K562 (cell line): ENCODE measurements around the gene CCDC32.

ENCODE experiments used
- ARID2 ChIP-seq: fragments of 450-650 bp; IDR thresholded peaks from 2 replicates; pipeline ENCODE4 v1.6.1; 2017; ENCODE audit warnings: antibody characterized with exemption, mild to moderate bottlenecking
- DPF2 ChIP-seq: fragments of 450-650 bp; IDR thresholded peaks from 2 replicates; pipeline ENCODE4 v1.6.1; 2016
- GMEB1 ChIP-seq: fragments of 250-450 bp; sonication (Bioruptor Pico); IDR thresholded peaks from 2 replicates; pipeline ENCODE4 v1.4.0; 2020; ENCODE audit warnings: mild to moderate bottlenecking
- HDAC2 ChIP-seq: fragments of 450-650 bp; IDR thresholded peaks from 2 replicates; pipeline ENCODE4 v1.6.1; 2016; ENCODE audit warnings: mild to moderate bottlenecking
- RNF2 ChIP-seq: sonication (generic); IDR thresholded peaks from 2 replicates; pipeline ENCODE4 v1.6.1; 2016
- SMAD1 ChIP-seq: fragments of 150-350 bp; IDR thresholded peaks from 2 replicates; pipeline ENCODE4 v1.6.1; 2014; ENCODE audit warnings: low read length, low read depth; ENCODE audit not compliant: partially characterized antibody
- TBL1XR1 ChIP-seq, 2 experiments: IDR thresholded peaks; 2 replicates each; pipeline ENCODE4 v1.6.1; 2012; ENCODE audit warnings: improper control_type of control experiment in 2 of 2, low read length in 2 of 2, mild to moderate bottlenecking in 1 of 2

GRCh38 chr15:40593588-40594428, 29.0 kb upstream of the CCDC32 start, which contains the start of gene KNL1:
- TF ChIP-seq ARID2 (0 out of 2 replicates have a peak, but pooled peaks have one; percentile 50), HDAC2 (peak; percentile 60; the same call in 1 of the 2 replicates), GMEB1 (peak; percentile 16; the same call in 1 of the 2 replicates), SMAD1 (peak; percentile 78), TBL1XR1 (IDR thresholded peaks at IDR 0.05; ENCODE audit: low read length in 2 of 2) (peak in 1 of 2 experiments; percentile 96; a peak in 3 of 4 replicates), DPF2 (peak; percentile 40), RNF2 (peak; percentile 67)
